ENCODE measurements around the gene RWDD4. TPM values are rescaled to one million over a fixed set of nuclear protein-coding genes. Genes with fewer than 3 reads are reported as not detected.

Gene RWDD4
- total RNA-seq, 2 experiments from 2014 or later = 17.8 to 18.6 TPM

DNA sequence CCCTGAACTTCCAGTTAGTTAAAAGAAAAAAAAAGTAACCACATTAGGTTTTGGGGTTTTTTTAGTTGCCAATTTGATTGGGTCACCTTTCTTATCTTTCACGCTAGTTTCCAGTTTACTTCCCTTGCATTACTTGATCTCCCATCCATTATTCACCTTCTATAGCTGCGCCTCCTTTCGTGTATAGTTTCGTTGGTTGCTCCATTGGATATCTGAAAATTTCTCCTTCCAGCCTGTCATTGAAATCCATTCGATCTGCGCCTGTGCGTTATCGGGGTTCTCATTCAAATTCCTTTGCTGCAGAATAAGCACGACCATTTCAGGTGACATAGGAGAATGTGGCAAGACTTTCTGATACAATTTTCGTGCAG lies 872 bp upstream of the RWDD4 start:
- CTCF ChIA-PET = interaction anchor here (0.7 to 1.0 kb wide), 2 partner anchors 13 to 212 kb away, joined by 3 read pairs; no protein-coding TSS in a partner anchor
- Mint-ChIP-seq H3K27ac (peak overlapping the region; percentile 92), H3K36me3 (peaks cover 14% of the 10 kb centered on the region), H3K9me3 (ENCODE audit: low read depth) (no peaks in the 10 kb centered on the region), H3K4me1 (peaks cover 36% of the 10 kb centered on the region), H3K4me3 (peak overlapping the region; percentile 84), H3K27me3 (no peaks in the 10 kb centered on the region)
- DNase-seq (no peak), ATAC-seq (no peak)

DNA sequence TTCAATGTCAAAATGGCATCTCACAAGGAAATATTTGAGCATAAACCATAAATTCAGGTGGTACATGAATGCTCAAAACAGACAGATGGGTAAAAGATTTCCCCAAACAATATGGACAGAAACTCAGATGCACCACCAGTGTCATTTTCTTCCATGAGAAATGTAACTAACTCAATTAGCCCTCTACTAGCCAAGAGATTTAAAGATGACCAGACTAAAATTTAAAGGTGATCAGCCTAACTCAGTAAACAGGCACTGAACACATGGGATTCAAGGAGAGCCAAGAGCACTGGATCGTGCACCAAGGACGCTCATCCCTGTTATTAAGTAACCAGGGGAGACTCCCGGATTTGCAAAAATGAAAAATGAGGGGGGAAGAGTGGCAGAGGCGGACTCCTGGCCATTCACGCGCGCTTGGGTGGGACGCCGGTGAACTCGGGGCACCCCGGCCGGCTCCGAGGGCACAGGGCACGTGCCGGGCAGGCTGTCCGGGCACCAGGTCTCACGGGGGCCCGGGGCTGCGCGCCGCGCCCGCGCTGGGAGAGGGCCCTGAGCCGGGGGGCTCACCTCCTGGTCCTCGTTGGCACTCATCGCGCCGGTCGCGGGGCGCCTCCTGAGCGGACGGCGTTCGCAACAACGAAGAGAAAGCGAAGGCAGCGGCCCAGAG lies 490 bp downstream of the RWDD4 start:
- no peaks in the 10 kb centered on the region for H3K27me3 Mint-ChIP-seq
- CTCF ChIA-PET = interaction anchor here (1.5 kb wide), 1 partner anchor 154 kb away, joined by 5 read pairs; the partner anchor contains the start of gene ING2
- H3K9me3 Mint-ChIP-seq (ENCODE audit: low read depth) = no peaks in the 10 kb centered on the region
- peak; percentile 44 for DNase-seq
- peak overlapping the region; percentile 96 for H3K27ac Mint-ChIP-seq
- no peak for ATAC-seq
- peak overlapping the region; percentile 84 for H3K4me3 Mint-ChIP-seq
- peaks cover 35% of the 10 kb centered on the region for H3K4me1 Mint-ChIP-seq
- peaks cover 14% of the 10 kb centered on the region for H3K36me3 Mint-ChIP-seq

- ATAC-seq (no peak), DNase-seq (no peak)
- peak overlapping the region; percentile 84 for H3K4me3 Mint-ChIP-seq
- H3K4me1 Mint-ChIP-seq = peaks cover 35% of the 10 kb centered on the region
- CTCF ChIA-PET = interaction anchor here (1.5 kb wide), 1 partner anchor 153 kb away, joined by 5 read pairs; the partner anchor contains the start of gene ING2
- no peaks in the 10 kb centered on the region for H3K27me3 Mint-ChIP-seq
- peak overlapping the region; percentile 96 for H3K27ac Mint-ChIP-seq
- H3K36me3 Mint-ChIP-seq = peaks cover 19% of the 10 kb centered on the region
- no peaks in the 10 kb centered on the region for H3K9me3 Mint-ChIP-seq (ENCODE audit: low read depth)
These were observed 1.4 kb downstream of the RWDD4 start for GRCh38 chr4:183657564-183657963.

DNA sequence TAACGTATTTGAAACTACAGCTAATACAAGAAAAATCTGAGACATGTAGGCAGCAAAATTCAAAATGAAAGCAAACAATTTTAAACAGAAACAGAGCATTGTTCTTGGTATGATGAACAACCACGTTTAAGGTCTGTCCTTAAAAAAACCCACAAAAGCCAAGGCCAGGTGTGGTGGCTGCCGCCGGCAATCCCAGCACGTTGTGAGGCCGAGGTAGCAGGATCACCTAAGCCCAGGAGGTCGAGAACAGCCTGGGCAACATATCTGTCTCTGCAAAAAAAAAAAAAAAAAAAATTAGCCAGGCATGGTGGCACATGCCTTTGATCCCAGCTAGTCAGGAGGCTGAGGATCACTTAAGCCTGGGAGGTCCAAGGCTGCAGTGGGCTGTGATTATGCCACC lies 13.7 kb downstream of the RWDD4 start:
- no peak for ATAC-seq
- no peaks in the 10 kb centered on the region for H3K27me3 Mint-ChIP-seq
- CTCF ChIA-PET = no interaction called here
- H3K36me3 Mint-ChIP-seq = peaks cover 19% of the 10 kb centered on the region
- no peaks in the 10 kb centered on the region for H3K4me1 Mint-ChIP-seq
- no peak overlapping the region for H3K4me3 Mint-ChIP-seq
- DNase-seq = no peak
- no peak overlapping the region for H3K27ac Mint-ChIP-seq
- H3K9me3 Mint-ChIP-seq (ENCODE audit: low read depth) = no peaks in the 10 kb centered on the region

DNA sequence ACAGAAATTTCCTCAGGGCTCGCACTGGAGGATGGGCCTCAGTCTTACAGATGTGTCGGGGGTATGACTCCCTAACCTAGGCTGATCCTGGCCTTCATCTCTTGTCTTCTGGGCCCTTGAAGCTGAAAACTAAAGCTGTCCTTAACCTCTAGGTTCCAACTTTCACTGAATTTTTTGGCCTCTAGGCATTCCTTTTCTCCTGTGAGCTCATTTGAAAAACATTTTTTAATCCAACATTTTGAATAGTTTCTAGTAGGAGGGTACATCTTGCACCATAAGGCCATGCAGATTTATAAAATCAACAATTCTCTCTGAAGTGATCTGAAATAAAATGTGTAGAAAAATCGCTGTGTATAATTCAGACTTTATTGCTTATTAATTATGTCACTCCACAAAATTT lies 19.7 kb downstream of the RWDD4 start:
- DNase-seq (no peak), ATAC-seq (no peak)
- H3K27ac Mint-ChIP-seq = no peak overlapping the region
- H3K4me3 Mint-ChIP-seq = no peak overlapping the region
- CTCF ChIA-PET = no interaction called here
- peaks cover 13% of the 10 kb centered on the region for H3K4me1 Mint-ChIP-seq
- H3K27me3 Mint-ChIP-seq = no peaks in the 10 kb centered on the region
- H3K36me3 Mint-ChIP-seq = peaks cover 13% of the 10 kb centered on the region
- no peaks in the 10 kb centered on the region for H3K9me3 Mint-ChIP-seq (ENCODE audit: low read depth)

DNA sequence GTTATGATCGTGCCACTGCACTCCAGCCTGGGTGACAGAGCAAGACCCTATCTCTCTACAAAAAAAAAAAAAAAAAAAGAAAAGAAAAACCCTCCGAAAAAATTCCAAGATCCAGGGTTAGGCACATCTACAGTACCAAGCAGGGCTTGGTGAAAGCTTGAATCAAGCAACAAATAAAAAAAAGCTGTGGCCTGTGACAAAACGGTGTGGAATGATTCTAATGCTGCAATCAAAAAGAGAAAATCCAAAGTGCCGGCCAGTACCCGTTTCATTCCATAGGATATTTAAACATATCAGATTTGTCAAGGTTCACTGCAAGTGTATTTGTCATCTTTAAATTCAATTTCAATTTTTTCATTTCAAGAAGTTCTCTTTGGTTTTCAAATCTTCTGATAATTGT lies 20.5 kb downstream of the RWDD4 start:
- Mint-ChIP-seq H3K4me3 (no peak overlapping the region), H3K9me3 (ENCODE audit: low read depth) (no peaks in the 10 kb centered on the region), H3K27me3 (no peaks in the 10 kb centered on the region), H3K4me1 (peaks cover 17% of the 10 kb centered on the region), H3K27ac (no peak overlapping the region), H3K36me3 (peaks cover 8% of the 10 kb centered on the region)
- ATAC-seq = no peak
- DNase-seq = no peak
- CTCF ChIA-PET = no interaction called here

- CTCF ChIA-PET = interaction anchor here (1.5 kb wide), 1 partner anchor 140 kb away, joined by 3 read pairs; no protein-coding TSS in a partner anchor
- no peak for DNase-seq
- Mint-ChIP-seq H3K4me1 (peaks cover 18% of the 10 kb centered on the region), H3K9me3 (ENCODE audit: low read depth) (no peaks in the 10 kb centered on the region), H3K4me3 (no peak overlapping the region), H3K36me3 (peaks cover 6% of the 10 kb centered on the region), H3K27ac (no peak overlapping the region), H3K27me3 (no peaks in the 10 kb centered on the region)
- ATAC-seq = peak; percentile 78
These were observed 21.5 kb downstream of the RWDD4 start for GRCh38 chr4:183637461-183637860.

GRCh38 chr4:183636923-183637322 lies 22.1 kb downstream of the RWDD4 start:
- H3K4me3 Mint-ChIP-seq = no peak overlapping the region
- DNase-seq (no peak), ATAC-seq (no peak)
- H3K36me3 Mint-ChIP-seq = peaks cover 4% of the 10 kb centered on the region
- H3K4me1 Mint-ChIP-seq = peaks cover 18% of the 10 kb centered on the region
- H3K27ac Mint-ChIP-seq = no peak overlapping the region
- no peaks in the 10 kb centered on the region for H3K9me3 Mint-ChIP-seq (ENCODE audit: low read depth)
- CTCF ChIA-PET = interaction anchor here (1.5 kb wide), 1 partner anchor 139 kb away, joined by 3 read pairs; no protein-coding TSS in a partner anchor
- no peaks in the 10 kb centered on the region for H3K27me3 Mint-ChIP-seq

DNA sequence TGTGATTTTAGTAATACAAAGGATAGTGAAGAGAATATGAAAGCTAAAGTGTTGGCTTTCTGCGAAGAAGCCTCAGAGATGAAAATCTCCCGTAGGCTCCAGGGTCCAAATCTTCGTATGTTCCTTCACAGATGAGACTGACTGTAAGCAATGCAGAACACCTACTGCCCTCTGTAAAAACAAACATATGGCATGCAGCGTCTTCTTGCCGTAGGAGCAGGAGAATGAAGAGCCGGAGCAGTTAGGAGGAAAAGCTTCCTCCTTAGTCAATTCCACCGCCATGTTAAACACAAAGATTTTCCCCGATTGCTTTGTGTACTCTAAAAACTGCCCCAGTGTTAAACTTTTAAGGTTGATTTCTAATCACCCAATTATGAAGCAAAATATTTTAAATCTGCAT lies 22.5 kb downstream of the RWDD4 start:
- DNase-seq = no peak
- Mint-ChIP-seq H3K4me3 (no peak overlapping the region), H3K27me3 (no peaks in the 10 kb centered on the region), H3K27ac (no peak overlapping the region), H3K9me3 (ENCODE audit: low read depth) (no peaks in the 10 kb centered on the region), H3K36me3 (peaks cover 3% of the 10 kb centered on the region), H3K4me1 (peaks cover 18% of the 10 kb centered on the region)
- CTCF ChIA-PET = interaction anchor here (1.5 kb wide), 1 partner anchor 139 kb away, joined by 3 read pairs; no protein-coding TSS in a partner anchor
- no peak for ATAC-seq

DNA sequence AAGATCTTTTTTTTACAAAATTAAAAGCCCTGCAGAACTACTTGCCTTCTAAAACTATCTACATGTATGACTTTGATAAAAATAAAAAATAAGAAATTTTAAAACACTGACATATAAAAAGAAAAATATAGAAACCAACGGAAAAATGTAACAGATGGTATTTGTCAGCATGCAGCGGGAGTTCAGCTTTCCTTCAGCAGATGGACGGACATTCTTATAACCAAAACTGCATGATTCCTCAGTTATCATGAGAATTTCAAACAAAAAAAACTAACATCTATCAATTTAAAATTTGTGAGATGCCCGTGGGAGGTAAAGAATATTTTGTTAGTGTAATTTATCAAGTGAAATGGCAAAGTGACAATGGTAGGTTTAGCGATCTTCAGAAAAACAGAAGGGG lies 23.2 kb downstream of the RWDD4 start:
- peaks cover 18% of the 10 kb centered on the region for H3K4me1 Mint-ChIP-seq
- no peak overlapping the region for H3K27ac Mint-ChIP-seq
- no peaks in the 10 kb centered on the region for H3K36me3 Mint-ChIP-seq
- no peak overlapping the region for H3K4me3 Mint-ChIP-seq
- CTCF ChIA-PET = no interaction called here
- ATAC-seq (no peak), DNase-seq (no peak)
- no peaks in the 10 kb centered on the region for H3K27me3 Mint-ChIP-seq
- no peaks in the 10 kb centered on the region for H3K9me3 Mint-ChIP-seq (ENCODE audit: low read depth)

GRCh38 chr4:183635321-183635720 lies 23.7 kb downstream of the RWDD4 start:
- CTCF ChIA-PET = no interaction called here
- ATAC-seq = no peak
- no peak for DNase-seq
- no peak overlapping the region for H3K27ac Mint-ChIP-seq
- H3K9me3 Mint-ChIP-seq (ENCODE audit: low read depth) = no peaks in the 10 kb centered on the region
- no peak overlapping the region for H3K4me3 Mint-ChIP-seq
- peaks cover 18% of the 10 kb centered on the region for H3K4me1 Mint-ChIP-seq
- no peaks in the 10 kb centered on the region for H3K36me3 Mint-ChIP-seq
- no peaks in the 10 kb centered on the region for H3K27me3 Mint-ChIP-seq

- CTCF ChIA-PET = interaction anchor here (0.7 kb wide), 1 partner anchor 10 kb away, joined by 3 read pairs; no protein-coding TSS in a partner anchor
- Mint-ChIP-seq H3K36me3 (no peaks in the 10 kb centered on the region), H3K27ac (no peak overlapping the region), H3K9me3 (ENCODE audit: low read depth) (no peaks in the 10 kb centered on the region), H3K4me1 (peaks cover 18% of the 10 kb centered on the region), H3K27me3 (no peaks in the 10 kb centered on the region), H3K4me3 (no peak overlapping the region)
- DNase-seq (no peak), ATAC-seq (peak; percentile 39)
These were observed 25.2 kb downstream of the RWDD4 start for GRCh38 chr4:183633476-183634400.

- Mint-ChIP-seq H3K4me1 (peaks cover 15% of the 10 kb centered on the region), H3K27ac (no peak overlapping the region), H3K9me3 (ENCODE audit: low read depth) (no peaks in the 10 kb centered on the region), H3K27me3 (no peaks in the 10 kb centered on the region), H3K4me3 (no peak overlapping the region), H3K36me3 (no peaks in the 10 kb centered on the region)
- no peak for ATAC-seq
- CTCF ChIA-PET = no interaction called here
- DNase-seq = no peak
These were observed 26.3 kb downstream of the RWDD4 start for GRCh38 chr4:183632689-183633088.

Data from activated CD8-positive, alpha-beta memory T cell treated with anti-CD3 and anti-CD28 coated beads, Interleukin-2, amount 10 ng/mL, durations not matched to agents 7 days and 5 days (primary cell).